ELF-1 (cell line): ENCODE measurements around the gene TCP11L2.
"Not testable (repeated sequence)": the region's sequence is repeated elsewhere in the genome, so short reads cannot be mapped to it uniquely, and the experiment has no call there.

Experiments used
- DNase-seq: peaks from one replicate; pipeline ENCODE4 v3.0.0-alpha.2; 2016; ENCODE audit warnings: low read depth, low spot score

The TCP11L2 gene

DNA sequence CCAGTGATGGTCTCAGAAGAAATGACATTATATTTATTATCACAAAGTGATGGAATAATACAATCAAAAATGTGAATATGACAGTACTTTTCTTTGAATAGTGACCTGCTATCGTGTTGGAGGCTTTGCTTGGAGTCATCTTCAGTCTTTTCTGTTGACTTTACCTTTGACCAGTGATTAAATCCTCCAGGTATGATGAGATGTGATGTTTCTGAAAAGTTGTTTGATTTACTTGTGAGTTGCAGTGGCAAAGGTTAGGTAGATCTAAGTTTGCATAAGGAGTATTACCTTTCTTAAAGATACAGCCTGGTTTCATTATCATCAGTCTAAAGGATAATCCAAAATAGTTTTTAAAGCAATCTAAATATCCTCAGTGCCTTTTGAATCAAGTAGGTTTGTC, 4.6 kb downstream of the TCP11L2 start:
- DNase-seq, result no peak

DNA sequence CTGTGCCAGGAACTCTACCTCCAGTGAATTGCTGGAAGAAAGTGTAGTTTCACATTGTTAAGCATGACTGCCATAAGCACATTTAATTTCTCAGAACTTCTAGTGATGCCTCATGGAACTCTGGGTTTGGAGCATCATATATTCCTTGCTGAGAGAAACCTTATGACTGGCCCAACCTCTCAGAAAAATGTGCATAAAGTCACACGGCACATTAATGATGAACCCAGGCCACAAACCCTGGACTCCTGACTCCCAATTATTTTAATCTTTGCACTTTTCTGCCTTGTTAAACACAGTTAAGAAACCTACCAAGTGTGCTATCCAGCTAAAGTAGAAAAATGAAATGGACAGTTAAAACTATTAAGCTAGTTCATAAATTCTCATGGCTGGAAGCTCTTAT, 5.6 kb downstream of the TCP11L2 start:
- no peak for DNase-seq

DNA sequence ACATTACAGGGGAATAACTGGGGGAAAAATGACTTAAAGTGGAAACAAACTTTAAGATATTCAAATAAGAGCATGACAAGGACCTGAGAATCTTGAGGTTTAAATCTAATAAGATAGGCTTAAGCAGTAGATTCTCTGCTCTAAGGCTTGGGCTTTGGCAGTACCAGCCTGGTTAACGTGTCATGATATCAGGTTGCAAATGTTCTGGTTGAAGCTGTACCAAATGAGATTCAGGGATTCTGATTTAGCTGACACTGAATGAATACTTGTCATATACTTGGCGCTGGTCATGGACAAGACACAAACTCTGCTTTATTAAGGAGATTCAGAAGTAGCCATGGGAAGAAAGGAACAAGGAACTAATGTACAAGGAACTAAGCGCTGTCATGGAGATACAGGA, 6.1 kb downstream of the TCP11L2 start:
- DNase-seq, result no peak

DNA sequence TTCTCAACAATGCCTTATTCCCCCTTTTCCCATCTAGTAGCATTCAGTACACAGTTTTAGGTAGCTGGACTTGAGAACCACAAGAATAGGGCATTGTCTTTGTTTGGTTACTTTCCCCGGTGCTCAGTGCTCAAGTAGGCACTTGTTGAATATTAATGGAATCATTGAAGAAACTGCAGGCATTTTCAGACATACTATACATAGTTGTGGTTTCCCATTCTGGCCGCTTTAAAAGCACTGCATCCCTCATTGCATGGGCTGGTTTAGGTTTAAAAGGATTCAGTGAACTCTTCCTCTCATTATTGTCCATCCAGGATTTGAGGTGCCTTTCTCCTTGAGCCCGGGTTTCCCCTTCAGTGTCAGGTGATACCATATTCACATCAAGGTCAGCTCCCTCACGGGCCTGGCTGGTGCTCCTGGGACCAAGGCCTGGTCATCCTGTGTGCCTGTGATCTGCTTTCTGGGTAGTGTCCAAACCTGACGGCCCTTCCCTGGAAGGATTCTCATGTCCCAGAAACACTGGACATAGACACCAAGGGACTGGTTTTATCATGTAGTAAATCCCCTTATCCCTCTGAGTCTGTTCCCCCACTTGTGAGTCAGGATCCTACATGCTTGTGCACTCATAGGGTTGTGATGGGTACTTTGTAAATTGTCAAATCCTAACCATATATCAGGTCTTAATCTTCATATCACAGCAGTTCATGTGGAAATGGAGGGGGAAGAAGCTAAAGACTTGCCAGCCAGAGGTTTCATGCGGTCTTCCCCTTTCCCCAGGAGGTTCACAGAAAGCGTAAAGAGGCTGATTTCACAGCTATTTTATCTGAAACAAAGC, 7.4 kb downstream of the TCP11L2 start:
- no peak for DNase-seq

DNA sequence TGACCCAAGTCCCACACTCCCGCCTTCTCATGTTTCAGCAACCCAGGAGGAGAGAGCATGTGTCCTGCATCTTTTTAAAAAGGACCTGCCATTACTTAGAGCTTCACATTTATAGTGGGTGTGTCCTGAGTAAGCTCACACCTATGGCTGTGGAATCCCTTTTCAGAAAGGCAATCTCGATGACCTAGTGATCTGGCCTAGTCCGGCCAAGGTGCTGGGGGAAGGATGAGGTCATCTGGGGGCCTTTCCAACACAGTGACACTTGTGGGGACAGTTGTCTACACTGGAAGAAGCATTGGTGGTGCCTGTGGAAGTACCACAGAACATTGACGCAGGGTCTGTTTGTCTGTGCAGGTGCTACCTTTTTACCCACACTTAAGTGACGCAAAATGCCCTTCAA, 8.2 kb downstream of the TCP11L2 start:
- DNase-seq, result no peak

DNA sequence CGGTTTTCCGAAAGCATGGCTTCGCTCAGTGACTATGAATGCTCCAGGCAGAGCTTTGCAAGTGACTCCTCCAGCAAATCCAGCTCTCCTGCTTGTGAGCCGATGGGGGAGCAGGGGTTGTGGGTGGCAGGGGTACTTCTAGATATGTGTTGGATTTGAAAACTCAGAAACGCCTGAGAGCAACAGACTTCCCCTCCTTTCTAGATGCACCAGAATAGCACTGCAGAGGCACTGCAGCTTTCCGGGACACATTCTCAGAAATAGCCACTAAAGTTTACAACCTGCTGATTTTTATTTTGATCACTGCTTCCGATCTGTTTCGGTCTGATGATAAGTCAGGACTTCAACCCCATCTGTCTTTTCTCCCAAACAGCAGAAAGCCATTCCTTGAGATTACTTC, 8.6 kb downstream of the TCP11L2 start:
- no peak for DNase-seq

DNA sequence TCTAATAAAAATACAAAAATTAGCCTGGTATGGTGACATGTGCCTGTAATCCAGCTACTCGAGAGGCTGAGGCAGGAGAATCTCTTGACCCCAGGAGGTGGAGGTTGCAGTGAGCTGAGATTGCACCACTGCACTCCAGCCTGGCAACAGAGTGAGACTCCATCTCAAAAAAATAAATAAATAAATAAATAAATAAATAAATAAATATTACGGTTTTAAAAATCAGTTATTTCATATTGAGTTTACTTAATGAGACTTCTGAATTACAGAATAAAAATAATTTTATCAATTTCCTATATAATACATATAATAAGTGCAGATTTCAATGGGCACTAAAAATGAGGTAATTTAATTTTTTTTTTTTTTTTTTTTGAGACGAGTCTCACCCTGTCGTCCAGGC, 10.9 kb downstream of the TCP11L2 start:
- not testable (repeated sequence) for DNase-seq

DNA sequence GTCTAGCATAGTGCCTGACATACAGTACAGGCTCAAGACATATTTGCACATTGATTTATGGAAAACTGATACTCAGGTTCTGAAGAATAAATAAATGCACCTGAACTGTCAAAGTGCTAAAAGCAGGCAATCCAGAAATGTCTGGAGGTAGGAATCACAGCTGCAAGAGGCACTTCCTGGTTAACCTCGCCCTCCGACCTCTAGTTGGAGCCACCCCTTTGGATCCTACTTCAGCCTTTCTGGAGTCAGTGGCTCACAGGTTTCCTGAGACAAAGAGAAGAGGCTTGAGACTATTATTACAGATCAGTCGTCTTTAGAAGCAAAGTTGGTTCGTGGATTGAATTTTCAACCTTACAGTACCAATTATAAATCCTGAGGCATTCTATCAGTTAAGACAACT, 13.0 kb downstream of the TCP11L2 start:
- DNase-seq, result peak; percentile 10

DNA sequence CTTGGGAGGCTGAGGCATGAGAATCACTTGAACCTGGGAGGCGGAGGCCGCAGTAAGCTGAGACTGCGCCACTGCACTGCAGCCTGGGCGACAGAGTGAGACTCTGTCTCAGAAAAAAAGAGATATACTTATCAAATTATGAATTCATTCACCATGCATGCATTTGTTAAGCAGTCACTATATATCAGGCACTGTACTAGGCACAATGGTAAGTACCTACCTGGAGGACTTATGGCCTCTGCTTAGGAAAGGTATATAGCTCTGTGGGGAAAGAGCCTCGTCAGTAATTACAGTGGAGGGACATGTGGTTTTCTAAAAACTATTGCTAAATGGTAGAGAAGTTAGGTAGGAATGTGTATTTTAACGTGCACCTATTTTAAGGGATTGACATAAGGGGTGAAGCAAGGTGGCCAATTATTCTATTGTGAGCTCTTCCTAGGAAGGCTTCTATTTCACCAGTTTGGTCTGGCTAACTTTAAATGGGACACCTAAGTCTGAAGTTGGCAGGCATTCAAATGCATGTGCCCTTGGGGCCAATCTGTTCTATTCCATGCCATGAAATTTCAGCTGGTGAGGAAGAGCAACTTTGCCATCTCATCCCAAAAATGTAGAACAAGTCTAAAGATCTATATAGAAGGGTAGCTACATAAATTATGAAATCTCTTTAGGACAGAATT, 15.0 kb downstream of the TCP11L2 start:
- no peak for DNase-seq

DNA sequence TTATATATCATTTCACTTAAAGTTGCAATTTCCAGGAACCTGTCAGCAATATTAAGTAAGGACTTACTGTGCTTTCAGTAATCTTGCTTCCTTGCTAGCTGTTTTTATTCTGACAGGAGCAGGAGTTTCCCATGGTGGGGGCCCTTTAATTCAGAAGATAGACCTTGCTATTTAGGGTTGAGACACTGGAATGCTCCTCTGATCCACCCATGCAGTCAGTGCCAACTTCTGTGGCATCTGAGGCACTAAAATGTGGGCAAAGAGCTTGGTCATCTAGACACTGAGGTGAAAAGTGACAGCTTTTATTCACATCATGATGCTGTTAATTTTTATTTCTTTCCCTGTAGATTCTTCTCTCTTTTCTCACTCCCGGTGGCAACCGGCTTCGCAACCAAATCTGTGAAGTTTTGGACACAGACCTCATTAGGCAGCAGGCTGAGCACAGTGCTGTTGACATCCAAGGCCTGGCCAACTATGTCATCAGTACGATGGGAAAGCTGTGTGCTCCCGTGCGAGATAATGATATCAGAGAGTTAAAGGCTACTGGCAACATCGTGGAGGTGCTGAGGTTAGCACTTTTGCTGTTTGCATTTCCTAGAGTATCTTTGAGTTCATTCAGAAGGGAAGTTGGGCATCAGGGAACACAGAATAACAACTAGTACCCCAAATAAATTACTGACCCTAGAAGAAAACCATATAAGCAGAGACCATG, 18.8 kb downstream of the TCP11L2 start:
- no peak for DNase-seq

DNA sequence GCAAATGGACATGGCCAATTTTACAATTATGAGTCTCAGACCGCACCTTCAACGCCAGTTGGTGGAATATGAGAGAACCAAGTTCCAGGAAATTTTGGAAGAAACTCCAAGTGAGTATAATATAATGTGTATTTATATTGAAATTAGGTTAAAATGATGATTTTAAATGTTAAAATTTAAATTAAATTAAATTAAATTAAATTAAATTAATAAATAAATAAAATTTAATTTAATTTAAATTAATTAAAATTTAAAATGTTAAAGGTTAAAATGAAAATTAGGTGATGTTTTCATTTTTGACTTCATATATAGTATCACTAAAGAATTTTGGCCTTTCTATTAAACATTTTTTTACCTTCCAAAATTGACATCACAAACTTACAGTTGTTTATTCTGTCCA, 21.0 kb downstream of the TCP11L2 start:
- no peak for DNase-seq

DNA sequence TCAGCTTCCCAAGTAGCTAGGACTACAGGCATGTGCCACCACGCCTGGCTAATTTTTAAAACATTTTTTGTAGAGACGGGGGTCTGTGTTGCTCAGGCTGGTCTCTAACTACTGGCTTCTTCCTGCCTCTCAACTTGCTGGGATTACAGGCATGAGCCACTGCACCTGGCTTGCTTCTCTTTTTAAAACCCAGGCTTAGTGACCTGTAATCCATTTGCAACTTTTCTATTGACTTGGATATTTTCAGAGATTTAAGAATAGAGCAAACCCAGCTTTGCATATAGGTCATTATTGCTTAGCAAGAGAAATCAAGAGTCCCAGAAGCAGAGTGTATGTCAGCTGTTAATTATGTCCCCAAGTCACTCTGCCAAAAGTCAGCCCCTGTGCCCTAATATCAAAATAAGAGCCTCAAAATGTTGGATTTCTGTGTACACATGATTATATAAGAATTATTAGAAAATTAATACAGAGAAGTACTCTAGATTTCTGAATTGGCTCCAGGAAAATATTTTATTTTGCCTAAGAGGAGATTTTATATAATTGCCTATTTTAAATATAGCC, 24.9 kb downstream of the TCP11L2 start:
- no peak for DNase-seq

DNA sequence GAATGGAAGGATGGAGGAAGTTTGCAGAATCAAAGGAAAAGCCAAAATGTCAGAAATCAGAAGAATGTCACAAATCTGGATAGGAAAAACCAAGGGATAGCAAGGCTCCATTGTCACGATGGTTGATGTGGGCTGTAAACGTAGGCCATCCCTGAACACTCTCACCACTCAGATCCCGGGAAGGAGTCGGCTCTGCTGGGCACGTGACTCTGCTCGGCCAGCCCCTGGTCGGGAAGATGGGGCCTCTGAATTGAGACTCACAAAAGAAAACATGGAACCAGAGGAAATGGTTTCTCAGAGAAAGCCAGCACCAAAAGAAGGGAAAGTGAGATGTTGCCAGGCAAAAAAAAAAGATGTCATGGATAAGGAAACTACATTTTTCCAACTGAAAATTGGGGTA, 26.2 kb downstream of the TCP11L2 start:
- no peak for DNase-seq

DNA sequence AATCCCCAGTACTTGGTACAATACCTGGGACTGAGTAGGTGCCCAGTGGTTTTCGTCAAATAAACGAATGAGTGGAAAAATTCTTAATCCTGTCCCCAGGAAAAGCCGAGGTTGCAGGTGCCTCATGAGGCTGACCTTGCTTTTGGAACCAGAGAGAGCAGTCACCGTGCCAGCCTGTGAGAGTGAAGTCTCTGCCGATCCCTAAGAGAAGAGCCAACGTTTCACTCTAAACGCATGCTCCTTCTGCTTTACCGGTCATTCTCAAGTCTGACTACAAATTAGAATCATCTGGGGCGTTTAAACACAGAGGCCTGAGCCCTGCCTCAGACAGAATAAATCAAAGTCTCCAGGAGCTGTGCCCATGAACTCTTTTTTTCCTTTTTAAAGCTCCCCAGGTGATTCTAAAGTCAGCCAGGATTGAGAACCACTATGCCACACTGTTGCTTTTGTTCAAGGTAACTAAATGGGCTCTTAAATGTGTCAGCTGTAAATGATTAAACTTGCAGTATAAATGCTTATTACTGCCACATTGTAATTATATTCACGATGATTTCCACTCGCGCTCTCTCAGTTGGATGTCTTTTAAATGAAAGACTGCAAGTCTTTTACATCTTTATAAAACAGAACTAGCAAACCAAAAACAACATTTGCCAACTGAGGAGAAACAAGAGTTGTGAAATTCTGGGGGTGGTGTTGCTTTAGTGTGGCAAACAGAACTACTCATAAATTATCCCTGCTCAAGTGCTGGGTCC, 26.9 kb downstream of the TCP11L2 start:
- no peak for DNase-seq

DNA sequence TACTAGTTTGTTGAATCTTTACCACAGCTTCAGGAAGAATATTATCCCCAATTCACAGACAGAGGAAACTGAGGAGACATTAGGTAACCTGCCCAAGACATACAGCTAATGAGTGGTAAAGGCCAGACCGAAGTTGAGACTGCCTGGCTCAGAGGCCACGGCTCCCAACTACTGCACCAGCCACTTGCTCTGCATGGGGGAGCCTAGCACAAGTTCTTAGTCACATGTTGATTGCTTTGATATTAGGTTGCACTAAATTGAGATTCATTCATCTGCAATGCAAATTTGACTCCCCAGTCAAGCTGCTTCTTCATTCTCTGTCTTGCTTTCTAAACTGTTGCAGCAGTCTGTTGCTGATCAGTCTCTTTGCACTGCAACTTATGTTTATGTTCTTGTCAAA, 29.1 kb downstream of the TCP11L2 start:
- DNase-seq, result no peak

DNA sequence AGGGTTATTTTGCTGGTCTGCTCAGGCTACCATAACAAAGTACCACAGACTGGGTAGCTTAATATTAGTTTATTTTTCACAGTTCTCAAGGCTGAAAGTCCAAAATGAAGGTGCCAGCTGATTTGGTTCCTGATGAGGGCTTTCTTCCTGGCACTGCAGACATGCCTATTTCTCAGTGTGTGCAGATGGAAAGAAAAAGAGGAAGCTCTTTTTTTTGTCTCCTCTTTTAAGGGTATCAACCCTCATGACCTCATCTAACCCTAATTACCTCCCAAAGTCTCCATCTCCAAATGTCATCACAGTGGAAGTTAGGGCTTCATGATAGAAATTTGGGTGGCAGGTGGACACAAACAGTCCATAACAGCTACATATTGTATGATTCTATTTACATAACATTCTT, 30.0 kb downstream of the TCP11L2 start:
- no peak for DNase-seq

DNA sequence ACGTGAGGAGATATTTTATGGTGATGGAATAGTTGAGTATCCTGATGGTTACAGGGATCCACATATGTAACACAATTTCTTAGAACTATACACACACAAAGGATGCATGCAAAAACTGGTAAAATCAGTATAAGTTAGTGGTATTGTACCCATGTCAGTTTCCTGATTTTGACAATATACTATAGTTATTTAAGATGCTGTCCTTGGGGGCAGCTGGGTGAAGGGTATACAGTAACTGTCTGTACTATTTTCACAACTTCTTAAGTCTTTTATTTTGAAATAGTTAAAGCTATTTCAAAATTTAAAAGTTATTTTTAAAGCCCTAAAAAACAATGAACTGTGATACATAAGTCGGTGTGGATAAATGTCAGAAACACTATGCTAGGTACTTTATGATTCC, 30.5 kb downstream of the TCP11L2 start:
- no peak for DNase-seq

DNA sequence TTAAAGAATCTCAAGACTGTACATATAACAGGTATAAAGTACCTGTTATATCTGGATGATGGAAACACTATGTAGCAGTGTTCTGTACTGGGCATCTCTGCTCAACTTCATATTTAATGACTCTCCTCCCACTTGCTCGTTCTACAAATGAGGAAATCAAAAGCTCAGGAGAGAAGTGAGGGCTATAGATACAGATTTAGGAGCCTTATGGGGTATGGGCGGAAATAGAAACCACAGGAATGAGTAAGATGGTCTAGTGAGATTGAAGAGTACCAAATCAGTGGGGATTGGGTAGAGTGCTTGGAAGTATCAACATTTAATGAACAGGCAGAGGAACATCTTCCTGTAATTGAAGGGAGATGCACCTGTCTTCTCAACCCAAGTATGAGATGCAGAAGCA, 31.2 kb downstream of the TCP11L2 start:
- DNase-seq, result no peak

DNA sequence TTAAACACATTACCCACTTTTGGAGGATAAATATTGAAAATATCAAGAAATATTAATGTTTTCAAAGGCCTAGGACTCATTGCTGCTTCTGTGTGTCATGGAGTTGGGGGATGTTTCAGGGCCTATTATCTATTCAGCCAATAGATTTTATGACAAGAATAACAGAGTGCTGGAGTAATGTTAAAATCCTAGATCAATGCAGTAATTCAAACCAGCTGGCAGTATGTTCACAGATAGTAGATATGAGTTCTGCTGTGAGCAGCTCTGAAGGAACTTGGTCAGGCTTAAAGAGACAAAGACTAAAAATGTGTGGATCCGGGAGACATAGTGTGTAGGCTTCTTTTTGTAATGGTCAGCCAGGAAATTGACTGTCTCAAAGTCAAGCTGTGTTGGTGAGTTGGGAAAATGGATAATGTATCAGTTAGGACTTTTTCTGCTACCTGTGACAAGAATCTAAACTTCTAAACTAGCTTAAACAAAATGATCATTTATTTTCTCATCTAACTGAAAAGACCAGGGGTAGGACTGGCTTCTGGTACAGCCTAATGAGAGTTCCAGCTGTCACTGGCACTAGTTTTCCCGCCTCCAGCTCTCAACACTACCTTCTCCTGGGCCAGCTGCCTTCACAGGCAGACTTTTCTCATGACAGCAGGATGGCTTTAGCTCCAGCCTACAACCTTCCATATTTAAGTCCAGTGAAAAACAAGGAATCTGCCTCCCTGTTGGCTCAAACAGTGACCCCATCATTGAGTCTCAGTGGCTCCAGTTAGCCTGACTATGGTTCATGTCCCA, 38.7 kb downstream of the TCP11L2 start:
- no peak for DNase-seq

DNA sequence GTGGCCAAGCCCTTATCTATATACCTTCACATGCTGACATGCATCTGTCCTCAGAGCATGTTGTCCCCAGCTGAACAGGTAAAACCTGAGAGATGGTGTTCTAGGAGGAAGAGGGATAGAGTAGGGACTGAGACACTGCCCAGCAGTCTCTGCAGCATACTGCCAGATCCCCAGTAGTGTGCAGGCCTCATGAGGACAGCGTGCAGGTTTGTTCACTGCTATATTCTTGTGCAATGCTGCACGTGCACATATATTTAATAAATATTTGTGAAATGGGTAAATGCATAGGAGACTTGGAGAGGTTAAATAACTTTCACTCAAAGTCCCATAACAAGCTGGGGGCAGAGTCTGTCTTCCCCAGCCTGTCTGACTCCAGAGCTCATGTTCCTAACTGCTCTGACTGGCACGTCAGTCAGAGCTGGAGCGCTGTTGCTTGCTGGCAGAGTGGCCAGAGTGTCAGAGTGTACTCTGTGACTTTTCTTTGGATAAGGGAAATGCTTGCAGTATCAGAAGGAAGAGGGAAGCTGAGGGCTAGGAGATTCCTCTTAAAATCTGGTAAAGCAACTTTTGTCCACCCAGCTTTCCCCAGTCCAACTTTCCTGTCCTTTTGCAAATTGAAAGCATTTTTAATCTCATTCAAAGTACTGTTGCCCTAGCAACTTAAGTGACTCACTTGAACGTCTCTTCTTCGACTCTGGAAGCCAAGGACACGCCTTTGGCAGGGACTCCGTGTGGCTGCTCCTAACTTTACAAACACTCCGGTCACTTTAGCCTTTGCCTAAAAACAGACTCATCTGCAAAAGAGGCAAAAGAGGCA, 40.1 kb downstream of the TCP11L2 start:
- DNase-seq, result no peak
